Neural cell (in vitro differentiated cells): ENCODE results near the gene NXT2. TPM values are rescaled to one million over a fixed set of nuclear protein-coding genes. Genes with fewer than 3 reads are reported as not detected.
"Not testable (repeated sequence)": the region's sequence is repeated elsewhere in the genome, so short reads cannot be mapped to it uniquely, and the experiment has no call there.

Source experiments
- H2AFZ ChIP-seq: fragments of 200-600, 300-800 bp; sonication (generic), shearing (Covaris generic); 2 replicates; pipeline ENCODE4 v1.6.0; 2014; ENCODE audit warnings: low read depth, mild to moderate bottlenecking, antibody characterized with exemption, low read length, moderate library complexity
- H3F3A ChIP-seq: fragments of 200-600 bp; shearing (Covaris generic); 2 replicates; pipeline ENCODE4 v1.6.1; 2016; ENCODE audit warnings: mild to moderate bottlenecking, moderate library complexity, mixed read lengths, antibody characterized with exemption, low read length; ENCODE audit not compliant: insufficient read depth, poor library complexity, severe bottlenecking
- H3K27ac ChIP-seq: fragments of 200-600, 300-800 bp; sonication (generic), shearing (Covaris generic); 2 replicates; pipeline ENCODE4 v1.5.1; 2014; ENCODE audit warnings: mild to moderate bottlenecking, low read length, moderate library complexity
- H3K27me3 ChIP-seq: fragments of 300-800, 200-600 bp; sonication (generic), shearing (Covaris generic); 2 replicates; pipeline ENCODE4 v1.6.0; 2014; ENCODE audit warnings: mild to moderate bottlenecking, low read depth, low read length, moderate library complexity; ENCODE audit not compliant: insufficient read depth
- H3K36me3 ChIP-seq: fragments of 300-800, 200-600 bp; sonication (generic), shearing (Covaris generic); 2 replicates; pipeline ENCODE4 v1.5.1; 2014; ENCODE audit warnings: mild to moderate bottlenecking, antibody characterized with exemption, low read length, moderate library complexity; ENCODE audit not compliant: insufficient read depth
- H3K4me2 ChIP-seq: fragments of 300-800, 200-600 bp; sonication (generic), shearing (Covaris generic); 2 replicates; pipeline ENCODE4 v1.6.0; 2014; ENCODE audit warnings: mild to moderate bottlenecking, low read length
- H3K4me3 ChIP-seq: fragments of 300-800, 200-600 bp; sonication (generic), shearing (Covaris generic); 2 replicates; pipeline ENCODE4 v1.5.1; 2014; ENCODE audit warnings: mild to moderate bottlenecking, low read length, moderate library complexity
- H3K79me2 ChIP-seq: fragments of 200-600 bp; shearing (Covaris generic); replicated peaks from 2 replicates; pipeline ENCODE4 v1.6.0; 2014; ENCODE audit warnings: mild to moderate bottlenecking, low read length, moderate library complexity; ENCODE audit not compliant: insufficient read depth
- H3K9ac ChIP-seq: fragments of 300-800, 200-600 bp; sonication (generic), shearing (Covaris generic); 2 replicates; pipeline ENCODE4 v1.6.1; 2016; ENCODE audit warnings: mild to moderate bottlenecking, low read length, mixed read lengths
- H3K9me2 ChIP-seq: fragments of 200-600 bp; shearing (Covaris generic); 2 replicates; pipeline ENCODE4 v1.6.1; 2016; ENCODE audit warnings: mild to moderate bottlenecking, low read length, mixed read lengths; ENCODE audit not compliant: insufficient read depth
- H3K9me3 ChIP-seq: fragments of 200-600, 300-800 bp; sonication (generic), shearing (Covaris generic); 2 replicates; pipeline ENCODE4 v1.6.1; 2016; ENCODE audit warnings: mild to moderate bottlenecking, mixed run types, low read length, moderate library complexity, mixed read lengths
- H4K20me1 ChIP-seq: fragments of 200-600 bp; shearing (Covaris generic); 2 replicates; pipeline ENCODE4 v1.6.1; 2016; ENCODE audit warnings: mild to moderate bottlenecking, mixed run types; ENCODE audit not compliant: insufficient read depth
- EP300 ChIP-seq: fragments of 450-650 bp; conservative IDR thresholded peaks from 2 replicates; pipeline ENCODE4 v1.6.1; 2014; ENCODE audit warnings: antibody characterized with exemption, mild to moderate bottlenecking, moderate library complexity; ENCODE audit not compliant: poor library complexity, severe bottlenecking
- EZH2 ChIP-seq: fragments of 200-600, 300-800 bp; shearing (Covaris generic), sonication (generic); IDR thresholded peaks from 2 replicates; pipeline ENCODE4 v1.6.1; 2014; ENCODE audit warnings: antibody characterized with exemption, low read length, borderline replicate concordance, mild to moderate bottlenecking; ENCODE audit not compliant: insufficient read depth, poor library complexity, severe bottlenecking
- MXI1 ChIP-seq: fragments of 450-650 bp; conservative IDR thresholded peaks from 2 replicates; pipeline ENCODE4 v1.6.1; 2014; ENCODE audit warnings: antibody characterized with exemption, mild to moderate bottlenecking; ENCODE audit not compliant: poor library complexity, severe bottlenecking
- POLR2AphosphoS5 ChIP-seq: IDR thresholded peaks from 2 replicates; pipeline ENCODE4 v1.6.1; 2012
- RAD21 ChIP-seq: fragments of 450-650 bp; conservative IDR thresholded peaks from 2 replicates; pipeline ENCODE4 v1.6.1; 2014; ENCODE audit warnings: antibody characterized with exemption, mild to moderate bottlenecking, moderate library complexity
- SMC3 ChIP-seq: fragments of 450-650 bp; conservative IDR thresholded peaks from 2 replicates; pipeline ENCODE4 v1.6.1; 2014; ENCODE audit warnings: antibody characterized with exemption, mild to moderate bottlenecking, moderate library complexity; ENCODE audit not compliant: poor library complexity
- TAF1 ChIP-seq: IDR thresholded peaks from 2 replicates; pipeline ENCODE4 v1.6.1; 2012; ENCODE audit warnings: low read depth
- polyA plus RNA-seq: library from polyadenylated mRNA; depleted of rRNA; stranded (reverse); fragments of >200 nt; gene quantifications from 2 replicates; pipeline ENCODE4 v1.2.3, GENCODE V29; 2014
- TF ChIP-seq, protein P1 (sequence below): IDR thresholded peaks from 2 replicates; pipeline ENCODE4 v1.6.1; 2012; ENCODE audit warnings: borderline replicate concordance

NXT2 gene
- polyA plus RNA-seq, 1 donor from 2014 or later = 2.0 TPM

DNA sequence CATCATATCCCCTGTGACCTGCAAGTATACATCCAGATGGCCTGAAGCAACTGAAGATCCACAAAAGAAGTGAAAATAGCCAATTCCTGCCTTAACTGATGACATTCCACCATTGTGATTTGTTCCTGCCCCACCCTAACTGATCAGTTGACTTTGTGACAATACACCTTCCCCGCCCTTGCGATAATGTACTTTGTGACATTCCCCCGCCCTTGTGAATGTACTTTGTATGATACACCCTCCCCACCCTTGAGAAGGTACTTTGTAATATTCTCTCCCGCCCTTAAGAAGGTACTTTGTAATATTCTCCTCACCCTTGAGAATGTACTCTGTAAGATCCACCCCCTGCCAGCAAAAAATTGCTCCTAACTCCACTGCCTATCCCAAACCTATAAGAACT, 39.4 kb downstream of the NXT2 start:
- H3F3A ChIP-seq, H3K27me3 ChIP-seq, H3K9me3 ChIP-seq, H3K9me2 ChIP-seq, H3K9ac ChIP-seq, H2AFZ ChIP-seq, H3K79me2 ChIP-seq, H3K4me2 ChIP-seq, H4K20me1 ChIP-seq, H3K4me3 ChIP-seq, H3K36me3 ChIP-seq, H3K27ac ChIP-seq: not testable (repeated sequence)

DNA sequence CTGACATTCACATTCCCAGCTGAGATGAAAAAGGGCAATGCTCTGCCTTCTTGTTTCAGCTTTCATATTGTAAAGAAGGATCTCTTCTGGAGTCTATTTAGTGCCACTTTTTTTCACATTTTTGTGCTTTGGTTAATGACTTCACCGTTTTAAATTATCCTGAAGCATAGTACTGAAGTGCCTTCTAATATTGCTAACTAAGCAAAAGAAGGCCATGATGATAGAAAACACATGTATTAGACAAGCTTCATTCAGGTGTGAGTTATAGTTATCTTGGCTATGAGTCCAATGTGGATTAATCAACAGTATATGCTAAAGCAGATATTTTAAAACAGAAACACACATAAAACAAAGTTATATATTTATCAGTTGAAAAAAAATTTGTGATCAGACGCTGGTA, 40.4 kb downstream of the NXT2 start:
- no peak overlapping the region for H3K9ac ChIP-seq
- no peak overlapping the region for H2AFZ ChIP-seq
- no peak for TF ChIP-seq RAD21
- no peak for TF ChIP-seq POLR2AphosphoS5
- no peak for TF ChIP-seq TAF1
- no peak for TF ChIP-seq MXI1
- TF ChIP-seq EZH2 = no peak
- no peak for TF ChIP-seq SMC3
- no peaks in the 10 kb centered on the region for H4K20me1 ChIP-seq
- H3K4me3 ChIP-seq = no peak overlapping the region
- H3K79me2 ChIP-seq = no peaks in the 10 kb centered on the region
- no peak overlapping the region for H3K27ac ChIP-seq
- H3K27me3 ChIP-seq = no peaks in the 10 kb centered on the region
- H3F3A ChIP-seq = no peaks in the 10 kb centered on the region
- H3K4me2 ChIP-seq = no peak overlapping the region
- H3K9me2 ChIP-seq = no peaks in the 10 kb centered on the region
- H3K36me3 ChIP-seq = no peaks in the 10 kb centered on the region
- no peaks in the 10 kb centered on the region for H3K9me3 ChIP-seq

DNA sequence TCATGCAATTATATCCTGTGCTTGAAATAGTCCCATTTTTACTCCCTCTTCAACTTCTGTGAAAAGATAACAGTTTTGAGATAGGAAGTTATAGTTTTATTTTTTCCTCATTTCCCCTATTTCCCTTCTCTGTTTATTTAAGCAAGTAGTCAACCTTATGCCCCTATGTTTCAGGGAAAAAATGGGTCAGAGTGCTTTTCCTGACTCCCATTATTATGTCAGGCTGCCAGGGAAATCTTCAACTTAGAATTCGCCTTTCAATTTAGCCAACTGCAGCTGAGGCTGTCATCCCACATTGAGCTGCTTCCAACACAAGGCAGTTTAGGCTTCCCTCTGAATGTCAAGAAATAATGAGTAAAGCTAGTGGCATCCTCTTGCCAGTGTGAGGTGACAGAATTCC, 42.3 kb downstream of the NXT2 start:
- no peak overlapping the region for H3K4me3 ChIP-seq
- no peak overlapping the region for H3K27ac ChIP-seq
- no peaks in the 10 kb centered on the region for H3F3A ChIP-seq
- no peaks in the 10 kb centered on the region for H3K9me2 ChIP-seq
- H3K9me3 ChIP-seq = no peaks in the 10 kb centered on the region
- no peaks in the 10 kb centered on the region for H3K79me2 ChIP-seq
- H3K9ac ChIP-seq = no peak overlapping the region
- H3K4me2 ChIP-seq = no peak overlapping the region
- H3K36me3 ChIP-seq = no peaks in the 10 kb centered on the region
- no peak overlapping the region for H2AFZ ChIP-seq
- TF ChIP-seq POLR2AphosphoS5 (no peak), SMC3 (no peak), EP300 (no peak)
- TF ChIP-seq, protein P1, sequence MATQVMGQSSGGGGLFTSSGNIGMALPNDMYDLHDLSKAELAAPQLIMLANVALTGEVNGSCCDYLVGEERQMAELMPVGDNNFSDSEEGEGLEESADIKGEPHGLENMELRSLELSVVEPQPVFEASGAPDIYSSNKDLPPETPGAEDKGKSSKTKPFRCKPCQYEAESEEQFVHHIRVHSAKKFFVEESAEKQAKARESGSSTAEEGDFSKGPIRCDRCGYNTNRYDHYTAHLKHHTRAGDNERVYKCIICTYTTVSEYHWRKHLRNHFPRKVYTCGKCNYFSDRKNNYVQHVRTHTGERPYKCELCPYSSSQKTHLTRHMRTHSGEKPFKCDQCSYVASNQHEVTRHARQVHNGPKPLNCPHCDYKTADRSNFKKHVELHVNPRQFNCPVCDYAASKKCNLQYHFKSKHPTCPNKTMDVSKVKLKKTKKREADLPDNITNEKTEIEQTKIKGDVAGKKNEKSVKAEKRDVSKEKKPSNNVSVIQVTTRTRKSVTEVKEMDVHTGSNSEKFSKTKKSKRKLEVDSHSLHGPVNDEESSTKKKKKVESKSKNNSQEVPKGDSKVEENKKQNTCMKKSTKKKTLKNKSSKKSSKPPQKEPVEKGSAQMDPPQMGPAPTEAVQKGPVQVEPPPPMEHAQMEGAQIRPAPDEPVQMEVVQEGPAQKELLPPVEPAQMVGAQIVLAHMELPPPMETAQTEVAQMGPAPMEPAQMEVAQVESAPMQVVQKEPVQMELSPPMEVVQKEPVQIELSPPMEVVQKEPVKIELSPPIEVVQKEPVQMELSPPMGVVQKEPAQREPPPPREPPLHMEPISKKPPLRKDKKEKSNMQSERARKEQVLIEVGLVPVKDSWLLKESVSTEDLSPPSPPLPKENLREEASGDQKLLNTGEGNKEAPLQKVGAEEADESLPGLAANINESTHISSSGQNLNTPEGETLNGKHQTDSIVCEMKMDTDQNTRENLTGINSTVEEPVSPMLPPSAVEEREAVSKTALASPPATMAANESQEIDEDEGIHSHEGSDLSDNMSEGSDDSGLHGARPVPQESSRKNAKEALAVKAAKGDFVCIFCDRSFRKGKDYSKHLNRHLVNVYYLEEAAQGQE = no peak
- no peaks in the 10 kb centered on the region for H4K20me1 ChIP-seq
- no peaks in the 10 kb centered on the region for H3K27me3 ChIP-seq
